ENCODE data around the gene SMPD2. TPM values are rescaled to one million over a fixed set of nuclear protein-coding genes. Genes with fewer than 3 reads are reported as not detected.

Gene SMPD2
- 8.4 TPM for total RNA-seq (ENCODE audit: insufficient read depth, low replicate concordance)

GRCh38 chr6:109440331-109441068 lies at the start of gene SMPD2, which contains the start of gene PPIL6:
Gene SMPD2 (plus strand): TSS chr6:109440724. CDS start chr6:109441122, 398 bp downstream.
Gene PPIL6 (minus strand): TSS chr6:109440628. CDS start chr6:109440590, 38 bp downstream.
- DNase-seq (ENCODE audit: low spot score): peak; percentile 94

GRCh38 chr6:109393157-109393885 lies 47.2 kb upstream of the SMPD2 start:
- DNase-seq (ENCODE audit: low spot score): no peak

GRCh38 chr6:109393886-109394281 lies 46.6 kb upstream of the SMPD2 start:
- DNase-seq (ENCODE audit: low spot score): no peak

GRCh38 chr6:109396046-109396718 lies 44.3 kb upstream of the SMPD2 start:
- DNase-seq (ENCODE audit: low spot score): no peak

GRCh38 chr6:109397020-109397419 lies 43.5 kb upstream of the SMPD2 start:
- no peak for DNase-seq (ENCODE audit: low spot score)

- DNase-seq (ENCODE audit: low spot score): peak; percentile 32
Observed at GRCh38 chr6:109406196-109406595, 34.3 kb upstream of the SMPD2 start.

- no peak for DNase-seq (ENCODE audit: low spot score)
Observed at GRCh38 chr6:109411034-109411433, 29.5 kb upstream of the SMPD2 start.

- no peak for DNase-seq (ENCODE audit: low spot score)
Observed at GRCh38 chr6:109417646-109418045, 22.9 kb upstream of the SMPD2 start.

- no peak for DNase-seq (ENCODE audit: low spot score)
Observed at GRCh38 chr6:109420751-109421150, 19.8 kb upstream of the SMPD2 start.

- no peak for DNase-seq (ENCODE audit: low spot score)
Observed at GRCh38 chr6:109421184-109421583, 19.3 kb upstream of the SMPD2 start.

- DNase-seq (ENCODE audit: low spot score): no peak
Observed at GRCh38 chr6:109424946-109425345, 15.6 kb upstream of the SMPD2 start.

- peak; percentile 83 for DNase-seq (ENCODE audit: low spot score)
Observed at GRCh38 chr6:109428889-109429477, 11.5 kb upstream of the SMPD2 start.

- no peak for DNase-seq (ENCODE audit: low spot score)
Observed at GRCh38 chr6:109429496-109429895, 11.0 kb upstream of the SMPD2 start.

GRCh38 chr6:109434456-109434855 lies 6.1 kb upstream of the SMPD2 start:
- DNase-seq (ENCODE audit: low spot score): no peak

GRCh38 chr6:109436041-109436440 lies 4.5 kb upstream of the SMPD2 start:
- DNase-seq (ENCODE audit: low spot score): no peak

- DNase-seq (ENCODE audit: low spot score): peak; percentile 58
Observed at GRCh38 chr6:109441069-109441816, 719 bp downstream of the SMPD2 start.

GRCh38 chr6:109442393-109442924 lies 1.9 kb downstream of the SMPD2 start:
- DNase-seq (ENCODE audit: low spot score): no peak

- no peak for DNase-seq (ENCODE audit: low spot score)
Observed at GRCh38 chr6:109443425-109443950, 3.0 kb downstream of the SMPD2 start.

GRCh38 chr6:109445382-109445781 lies 4.9 kb downstream of the SMPD2 start:
- DNase-seq (ENCODE audit: low spot score): no peak

- no peak for DNase-seq (ENCODE audit: low spot score)
Observed at GRCh38 chr6:109446072-109446471, 5.5 kb downstream of the SMPD2 start.

- no peak for DNase-seq (ENCODE audit: low spot score)
Observed at GRCh38 chr6:109446541-109446940, 6.0 kb downstream of the SMPD2 start.

All from umbilical cord (tissue), 2 donors.